HepG2 (cell line): ENCODE measurements around the gene LHX3. TPM values are rescaled to one million over a fixed set of nuclear protein-coding genes. Genes with fewer than 3 reads are reported as not detected.

ENCODE experiments used
- ADNP ChIP-seq: sonication (generic); formaldehyde crosslinking; IDR thresholded peaks from 2 replicates; pipeline ENCODE4 v1.4.0; 2020; ENCODE audit warnings: missing genetic modification reagents
- CENPT ChIP-seq: sonication (generic); formaldehyde crosslinking; IDR thresholded peaks from 2 replicates; pipeline ENCODE4 v1.8.0; 2022; ENCODE audit warnings: low read depth, mild to moderate bottlenecking, moderate library complexity, missing genetic modification reagents
- FOXO1 ChIP-seq: sonication (generic); formaldehyde crosslinking; IDR thresholded peaks from 2 replicates; pipeline ENCODE4 v1.4.0; 2020; ENCODE audit warnings: missing genetic modification reagents
- HNRNPH1 ChIP-seq: fragments of 200-400 bp; formaldehyde crosslinking; optimal IDR thresholded peaks from 2 replicates; pipeline ENCODE3; 2017; ENCODE audit warnings: mild to moderate bottlenecking, low read depth, low read length
- KDM3A ChIP-seq: IDR thresholded peaks from 2 replicates; pipeline ENCODE4 v1.6.1; 2018; ENCODE audit warnings: low read depth, missing compliant biosample characterization
- MAX ChIP-seq: IDR thresholded peaks from 2 replicates; pipeline ENCODE4 v1.6.1; 2012; ENCODE audit warnings: inconsistent platforms
- NFKBIZ ChIP-seq: IDR thresholded peaks from 2 replicates; pipeline ENCODE4 v1.6.1; 2018; ENCODE audit warnings: missing genetic modification reagents, missing compliant biosample characterization
- PCBP1 ChIP-seq: fragments of 200-400 bp; formaldehyde crosslinking; IDR thresholded peaks from 2 replicates; pipeline ENCODE4 v1.6.1; 2017; ENCODE audit warnings: mild to moderate bottlenecking, low read depth, low read length, borderline replicate concordance
- PHB2 ChIP-seq: fragments of 450-650 bp; IDR thresholded peaks from 2 replicates; pipeline ENCODE4 v1.6.1; 2018; ENCODE audit not compliant: partially characterized antibody
- POLR2G ChIP-seq: fragments of 200-400 bp; formaldehyde crosslinking; IDR thresholded peaks from 2 replicates; pipeline ENCODE4 v1.6.1; 2018; ENCODE audit warnings: mild to moderate bottlenecking, low read depth, low read length, moderate library complexity
- SCMH1 ChIP-seq: sonication (generic); formaldehyde crosslinking; IDR thresholded peaks from 2 replicates; pipeline ENCODE4 v1.9.0; 2021; ENCODE audit warnings: missing genetic modification reagents, mild to moderate bottlenecking, borderline replicate concordance
- SIX1 ChIP-seq: sonication (generic); formaldehyde crosslinking; IDR thresholded peaks from 2 replicates; pipeline ENCODE4 v1.4.0; 2020; ENCODE audit warnings: missing genetic modification reagents, borderline replicate concordance
- STAT5B ChIP-seq: sonication (generic); formaldehyde crosslinking; IDR thresholded peaks from 2 replicates; pipeline ENCODE4 v1.4.0; 2020; ENCODE audit warnings: missing genetic modification reagents
- ZBTB46 ChIP-seq: sonication (generic); formaldehyde crosslinking; IDR thresholded peaks from 2 replicates; pipeline ENCODE4 v1.4.0; 2020; ENCODE audit warnings: mild to moderate bottlenecking, missing genetic modification reagents, borderline replicate concordance
- ZFP90 ChIP-seq: sonication (generic); formaldehyde crosslinking; IDR thresholded peaks from 2 replicates; pipeline ENCODE4 v1.8.0; 2022; ENCODE audit warnings: missing genetic modification reagents, mild to moderate bottlenecking, inconsistent platforms, borderline replicate concordance
- ZMAT3 ChIP-seq: sonication (generic); formaldehyde crosslinking; conservative IDR thresholded peaks from 2 replicates; pipeline ENCODE4 v1.7.0; 2021; ENCODE audit warnings: missing genetic modification reagents
- ZMYM4 ChIP-seq: sonication (generic); formaldehyde crosslinking; IDR thresholded peaks from 2 replicates; pipeline ENCODE4 v1.8.1; 2023; ENCODE audit warnings: mild to moderate bottlenecking, missing genetic modification reagents
- ZNF564 ChIP-seq: sonication (generic); formaldehyde crosslinking; IDR thresholded peaks from 2 replicates; pipeline ENCODE4 v1.8.1; 2023; ENCODE audit warnings: mild to moderate bottlenecking, missing genetic modification reagents
- ZNF660 ChIP-seq: sonication (generic); formaldehyde crosslinking; IDR thresholded peaks from 2 replicates; pipeline ENCODE4 v1.5.1; 2020; ENCODE audit warnings: mild to moderate bottlenecking, low read depth, missing genetic modification reagents, borderline replicate concordance
- ZNF777 ChIP-seq: sonication (generic); formaldehyde crosslinking; IDR thresholded peaks from 2 replicates; pipeline ENCODE4 v1.4.0; 2020; ENCODE audit warnings: missing genetic modification reagents
- ZNF788 ChIP-seq: sonication (generic); formaldehyde crosslinking; IDR thresholded peaks from 2 replicates; pipeline ENCODE4 v1.5.0; 2020; ENCODE audit warnings: mild to moderate bottlenecking, missing genetic modification reagents, borderline replicate concordance
- polyA plus RNA-seq, 8 experiments: library from polyadenylated mRNA; depleted of rRNA in 3 of 8; stranded (reverse) in 7 of 8; unstranded in 1 of 8; fragments of >200 nt; fragmentation: Illumina TruSeq in 4 of 8; extraction: Trizol in 4 of 8; gene quantifications; 2 replicates each; pipeline versions ENCODE4 v1.2.1 to v1.2.3, GENCODE V29; 2011 to 2016; ENCODE audit warnings: low read depth in 4 of 8, missing spikeins in 1 of 8, mixed read lengths in 1 of 8; ENCODE audit not compliant: insufficient read depth in 1 of 8
- total RNA-seq, 5 experiments: library from RNA; depleted of rRNA; stranded (reverse); fragments of >200 nt; fragmentation: Illumina TruSeq; extraction: Trizol; gene quantifications; 2 replicates each; pipeline ENCODE4 v1.2.3, GENCODE V29; 2016; ENCODE audit warnings: low read depth in 1 of 5
- TF ChIP-seq, protein P1 (sequence below): sonication (generic); formaldehyde crosslinking; conservative IDR thresholded peaks from 2 replicates; pipeline ENCODE4 v1.4.0; 2020; ENCODE audit warnings: missing genetic modification reagents
- TF ChIP-seq, protein P2 (sequence below): sonication (generic); formaldehyde crosslinking; IDR thresholded peaks from 2 replicates; pipeline ENCODE4 v1.9.0; 2021; ENCODE audit warnings: missing genetic modification reagents, borderline replicate concordance
- TF ChIP-seq, protein P3 (sequence below): sonication (generic); formaldehyde crosslinking; IDR thresholded peaks from 2 replicates; pipeline ENCODE4 v1.5.0; 2020; ENCODE audit warnings: missing genetic modification reagents

The LHX3 gene
- total and polyA plus RNA-seq, 2 of the 13 experiments (the other 11 are each of a cell fraction or from before 2014, with no cell fraction given): not detected

GRCh38 chr9:136171009-136171800, 33.7 kb downstream of the LHX3 start (continued):
- TF ChIP-seq, protein P1, sequence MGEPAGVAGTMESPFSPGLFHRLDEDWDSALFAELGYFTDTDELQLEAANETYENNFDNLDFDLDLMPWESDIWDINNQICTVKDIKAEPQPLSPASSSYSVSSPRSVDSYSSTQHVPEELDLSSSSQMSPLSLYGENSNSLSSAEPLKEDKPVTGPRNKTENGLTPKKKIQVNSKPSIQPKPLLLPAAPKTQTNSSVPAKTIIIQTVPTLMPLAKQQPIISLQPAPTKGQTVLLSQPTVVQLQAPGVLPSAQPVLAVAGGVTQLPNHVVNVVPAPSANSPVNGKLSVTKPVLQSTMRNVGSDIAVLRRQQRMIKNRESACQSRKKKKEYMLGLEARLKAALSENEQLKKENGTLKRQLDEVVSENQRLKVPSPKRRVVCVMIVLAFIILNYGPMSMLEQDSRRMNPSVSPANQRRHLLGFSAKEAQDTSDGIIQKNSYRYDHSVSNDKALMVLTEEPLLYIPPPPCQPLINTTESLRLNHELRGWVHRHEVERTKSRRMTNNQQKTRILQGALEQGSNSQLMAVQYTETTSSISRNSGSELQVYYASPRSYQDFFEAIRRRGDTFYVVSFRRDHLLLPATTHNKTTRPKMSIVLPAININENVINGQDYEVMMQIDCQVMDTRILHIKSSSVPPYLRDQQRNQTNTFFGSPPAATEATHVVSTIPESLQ (CRISPR knock-in tag): no peak
- TF ChIP-seq ZBTB46 (CRISPR knock-in tag): no peak
- TF ChIP-seq, protein P2, sequence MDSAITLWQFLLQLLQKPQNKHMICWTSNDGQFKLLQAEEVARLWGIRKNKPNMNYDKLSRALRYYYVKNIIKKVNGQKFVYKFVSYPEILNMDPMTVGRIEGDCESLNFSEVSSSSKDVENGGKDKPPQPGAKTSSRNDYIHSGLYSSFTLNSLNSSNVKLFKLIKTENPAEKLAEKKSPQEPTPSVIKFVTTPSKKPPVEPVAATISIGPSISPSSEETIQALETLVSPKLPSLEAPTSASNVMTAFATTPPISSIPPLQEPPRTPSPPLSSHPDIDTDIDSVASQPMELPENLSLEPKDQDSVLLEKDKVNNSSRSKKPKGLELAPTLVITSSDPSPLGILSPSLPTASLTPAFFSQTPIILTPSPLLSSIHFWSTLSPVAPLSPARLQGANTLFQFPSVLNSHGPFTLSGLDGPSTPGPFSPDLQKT (CRISPR knock-in tag): no peak
- no peak for TF ChIP-seq CENPT (CRISPR knock-in tag)
- TF ChIP-seq ZNF660 (CRISPR knock-in tag): no peak
- TF ChIP-seq, protein P3, sequence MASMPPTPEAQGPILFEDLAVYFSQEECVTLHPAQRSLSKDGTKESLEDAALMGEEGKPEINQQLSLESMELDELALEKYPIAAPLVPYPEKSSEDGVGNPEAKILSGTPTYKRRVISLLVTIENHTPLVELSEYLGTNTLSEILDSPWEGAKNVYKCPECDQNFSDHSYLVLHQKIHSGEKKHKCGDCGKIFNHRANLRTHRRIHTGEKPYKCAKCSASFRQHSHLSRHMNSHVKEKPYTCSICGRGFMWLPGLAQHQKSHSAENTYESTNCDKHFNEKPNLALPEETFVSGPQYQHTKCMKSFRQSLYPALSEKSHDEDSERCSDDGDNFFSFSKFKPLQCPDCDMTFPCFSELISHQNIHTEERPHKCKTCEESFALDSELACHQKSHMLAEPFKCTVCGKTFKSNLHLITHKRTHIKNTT (CRISPR knock-in tag): no peak
- no peak for TF ChIP-seq POLR2G
- 0 out of 2 replicates have a peak, but pooled peaks have one; percentile 20 for TF ChIP-seq ADNP (CRISPR knock-in tag)
- TF ChIP-seq ZFP90 (CRISPR knock-in tag): no peak
- TF ChIP-seq HNRNPH1: no peak
- TF ChIP-seq ZMAT3 (CRISPR knock-in tag): 0 out of 2 replicates have a peak, but pooled peaks have one; percentile 29
- TF ChIP-seq PHB2: no peak
- TF ChIP-seq PCBP1: 0 out of 2 replicates have a peak, but pooled peaks have one; percentile 12
- TF ChIP-seq NFKBIZ (CRISPR knock-in tag): no peak
- TF ChIP-seq ZNF788: no peak
- no peak for TF ChIP-seq KDM3A (CRISPR knock-in tag)
- TF ChIP-seq MAX: peak; percentile 38
- TF ChIP-seq ZNF777 (CRISPR knock-in tag): no peak
- TF ChIP-seq ZMYM4 (CRISPR knock-in tag): 0 out of 2 replicates have a peak, but pooled peaks have one; percentile 13
- TF ChIP-seq ZNF564 (CRISPR knock-in tag): peak; percentile 28; the same call in 1 of the 2 replicates
- no peak for TF ChIP-seq FOXO1 (CRISPR knock-in tag)
- TF ChIP-seq SCMH1: no peak
- TF ChIP-seq STAT5B: no peak
- 0 out of 2 replicates have a peak, but pooled peaks have one; percentile 77 for TF ChIP-seq SIX1 (CRISPR knock-in tag)
